ENCODE measurements around the gene ITGAE. TPM values are rescaled to one million over a fixed set of nuclear protein-coding genes. Genes with fewer than 3 reads are reported as not detected.

ITGAE gene
- total RNA-seq, 1 experiment from 2014 or later = 20.9 TPM

GRCh38 chr17:3754458-3755334 lies 46.3 kb downstream of the ITGAE start:
- in situ Hi-C loops (cut with HindIII; ENCODE audit: low pct_unique_long_range_greater_than_20kb, low sequenced_read_pairs) = no loop called here
- POLR2A ChIA-PET = interaction anchor here (0.5 kb wide), 1 partner anchor 822 kb away, joined by 3 read pairs; no protein-coding TSS in a partner anchor
- ATAC-seq (peak; percentile 86), DNase-seq (ENCODE audit: low read depth, low spot score) (no peak)
- BruUV-seq (replicated peaks) = no TSS peak
- Histone ChIP-seq H3K4me1 (ENCODE audit: control insufficient read depth, insufficient read depth, low read length) (no peaks in the 10 kb centered on the region), H3K27me3 (ENCODE audit: control insufficient read depth, insufficient read depth, low read length) (no peaks in the 10 kb centered on the region), H3K9me3 (ENCODE audit: control insufficient read depth, insufficient read depth, low read depth, low read length) (peaks cover 4% of the 10 kb centered on the region; the same call in 1 of the 2 replicates), H3K4me3 (ENCODE audit: low read depth in 2 of 2, low read length in 2 of 2) (peak overlapping the region; percentile 9 to 24; a peak in 1 of 4 replicates), H3K27ac (ENCODE audit: low read length) (no peak overlapping the region), H3K36me3 (ENCODE audit: control insufficient read depth, insufficient read depth, low read length) (no peaks in the 10 kb centered on the region)
- intact Hi-C loops (cut with micrococcal nuclease; ENCODE audit: unreplicated experiment) = no loop called here
- CTCF ChIA-PET = interaction anchor here (0.7 to 1.2 kb wide), 2 partner anchors 17 to 53 kb away, joined by 3 to 9 read pairs; no protein-coding TSS in a partner anchor
- TF ChIP-seq TCF7L2 (IDR thresholded peaks at IDR 0.05; ENCODE audit: low read depth, low read length) = no peak
- no peak for TF ChIP-seq POLR2AphosphoS5 (IDR thresholded peaks at IDR 0.05; ENCODE audit: low read depth, low read length)
- TF ChIP-seq SIN3A (IDR thresholded peaks at IDR 0.05; ENCODE audit: borderline replicate concordance, insufficient read depth, low read depth, low read length) = no peak
- no peak for TF ChIP-seq REST (IDR thresholded peaks at IDR 0.05; ENCODE audit: insufficient read depth in 1 of 2, low read depth in 2 of 2, low read length in 1 of 2)
- TF ChIP-seq CTCF (IDR thresholded peaks at IDR 0.05) = no peak

GRCh38 chr17:3754066-3754457 lies 46.9 kb downstream of the ITGAE start:
- TF ChIP-seq REST (IDR thresholded peaks at IDR 0.05; ENCODE audit: insufficient read depth in 1 of 2, low read depth in 2 of 2, low read length in 1 of 2) (no peak), CTCF (IDR thresholded peaks at IDR 0.05) (no peak), TCF7L2 (IDR thresholded peaks at IDR 0.05; ENCODE audit: low read depth, low read length) (no peak), POLR2AphosphoS5 (IDR thresholded peaks at IDR 0.05; ENCODE audit: low read depth, low read length) (no peak), SIN3A (IDR thresholded peaks at IDR 0.05; ENCODE audit: borderline replicate concordance, insufficient read depth, low read depth, low read length) (no peak)
- intact Hi-C loops (cut with micrococcal nuclease; ENCODE audit: unreplicated experiment) (no loop called here), in situ Hi-C loops (cut with HindIII; ENCODE audit: low pct_unique_long_range_greater_than_20kb, low sequenced_read_pairs) (no loop called here)
- H3K9me3 ChIP-seq (ENCODE audit: control insufficient read depth, insufficient read depth, low read depth, low read length) = no peaks in the 10 kb centered on the region
- no peaks in the 10 kb centered on the region for H3K36me3 ChIP-seq (ENCODE audit: control insufficient read depth, insufficient read depth, low read length)
- H3K4me3 ChIP-seq (ENCODE audit: low read depth in 2 of 2, low read length in 2 of 2) = no peak overlapping the region
- H3K27me3 ChIP-seq (ENCODE audit: control insufficient read depth, insufficient read depth, low read length) = no peaks in the 10 kb centered on the region
- POLR2A ChIA-PET = no interaction called here
- ATAC-seq (no peak), DNase-seq (ENCODE audit: low read depth, low spot score) (no peak)
- no peaks in the 10 kb centered on the region for H3K4me1 ChIP-seq (ENCODE audit: control insufficient read depth, insufficient read depth, low read length)
- BruUV-seq (replicated peaks) = no TSS peak
- CTCF ChIA-PET = interaction anchor here (1.2 kb wide), 1 partner anchor 16 kb away, joined by 9 read pairs; no protein-coding TSS in a partner anchor
- H3K27ac ChIP-seq (ENCODE audit: low read length) = no peak overlapping the region

Measured in Panc1 (cell line).